UCSD-AML1 (cell line): Measurements from ENCODE around the gene NPM3.
"Not testable (repeated sequence)": the region's sequence is repeated elsewhere in the genome, so short reads cannot be mapped to it uniquely, and the experiment has no call there.

ENCODE experiments used
- DNase-seq: peaks from one replicate; lab custom pipeline; 2025; ENCODE audit not compliant: unreplicated experiment; lab: John Stamatoyannopoulos, UW

Gene NPM3

GRCh38 chr10:101807158-101807557 is 23.9 kb upstream of the NPM3 start:
- no peak for DNase-seq

- DNase-seq: no peak
Observed at GRCh38 chr10:101803511-101803910, 20.3 kb upstream of the NPM3 start.

- DNase-seq: no peak
Observed at GRCh38 chr10:101797403-101798059, 14.3 kb upstream of the NPM3 start.

GRCh38 chr10:101793526-101793925 is 10.3 kb upstream of the NPM3 start:
- DNase-seq: no peak

GRCh38 chr10:101789686-101790085 is 6.4 kb upstream of the NPM3 start:
- DNase-seq: no peak

- not testable (repeated sequence) for DNase-seq
Observed at GRCh38 chr10:101789231-101789630, 6.0 kb upstream of the NPM3 start.

- no peak for DNase-seq
Observed at GRCh38 chr10:101785801-101786200, 2.6 kb upstream of the NPM3 start.

GRCh38 chr10:101784558-101784957 is 1.3 kb upstream of the NPM3 start:
- no peak for DNase-seq

- no peak for DNase-seq
Observed at GRCh38 chr10:101783736-101784118, 481 bp upstream of the NPM3 start.

- DNase-seq: no peak
Observed at GRCh38 chr10:101781984-101782810, 1.0 kb downstream of the NPM3 start.

GRCh38 chr10:101781655-101781983 is 1.6 kb downstream of the NPM3 start:
- no peak for DNase-seq

- peak; percentile 70 for DNase-seq
Observed at GRCh38 chr10:101780818-101781654, 2.2 kb downstream of the NPM3 start.

- DNase-seq: no peak
Observed at GRCh38 chr10:101780187-101780817, 2.9 kb downstream of the NPM3 start.

GRCh38 chr10:101779544-101780186 is 3.6 kb downstream of the NPM3 start:
- DNase-seq: no peak

GRCh38 chr10:101778781-101779543 is 4.3 kb downstream of the NPM3 start:
- no peak for DNase-seq

GRCh38 chr10:101778151-101778780 is 5.0 kb downstream of the NPM3 start:
- DNase-seq: no peak

GRCh38 chr10:101777619-101778145 is 5.6 kb downstream of the NPM3 start:
- no peak for DNase-seq

GRCh38 chr10:101776161-101776817 is 7.0 kb downstream of the NPM3 start:
- DNase-seq: no peak
